Measurements from ENCODE around the gene MUCL3.
"Not testable (repeated sequence)": the region's sequence is repeated elsewhere in the genome, so short reads cannot be mapped to it uniquely, and the experiment has no call there.

The MUCL3 gene

DNA sequence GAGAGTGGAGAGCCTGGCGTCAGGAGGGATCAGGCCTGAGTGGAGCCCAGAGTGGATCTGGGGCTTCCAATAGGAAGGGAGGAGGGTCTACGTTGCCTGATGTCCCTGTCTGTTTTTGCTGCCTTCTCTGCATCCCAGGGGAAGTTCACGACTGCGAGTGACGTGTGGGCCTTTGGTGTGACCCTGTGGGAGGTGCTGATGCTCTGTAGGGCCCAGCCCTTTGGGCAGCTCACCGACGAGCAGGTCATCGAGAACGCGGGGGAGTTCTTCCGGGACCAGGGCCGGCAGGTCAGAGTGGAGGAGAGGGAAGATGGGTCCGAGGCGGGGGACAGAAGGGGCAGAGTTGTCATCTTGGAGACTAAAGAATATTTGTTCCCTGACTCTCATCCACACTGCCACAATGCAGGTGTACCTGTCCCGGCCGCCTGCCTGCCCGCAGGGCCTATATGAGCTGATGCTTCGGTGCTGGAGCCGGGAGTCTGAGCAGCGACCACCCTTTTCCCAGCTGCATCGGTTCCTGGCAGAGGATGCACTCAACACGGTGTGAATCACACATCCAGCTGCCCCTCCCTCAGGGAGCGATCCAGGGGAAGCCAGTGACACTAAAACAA is 41.9 kb upstream of the MUCL3 start:
- H3K4me1 ChIP-seq (ENCODE audit: control insufficient read depth in 1 of 2, insufficient read depth in 2 of 2, low read length in 2 of 2): no peaks in the 10 kb centered on the region
- no peaks in the 10 kb centered on the region for H3K27me3 ChIP-seq (ENCODE audit: low read depth, low read length)
- no peak overlapping the region for H3K27ac ChIP-seq (ENCODE audit: low read length)
- no peaks in the 10 kb centered on the region for H3K9me3 ChIP-seq (ENCODE audit: control insufficient read depth in 1 of 2, low read length in 2 of 2)
- peaks cover 31 to 62% of the 10 kb centered on the region in 2 donors for H3K36me3 ChIP-seq (ENCODE audit: control insufficient read depth in 1 of 2, insufficient read depth in 2 of 2, low read length in 2 of 2)
- no peak overlapping the region for H3K4me3 ChIP-seq (ENCODE audit: low read depth in 1 of 2, low read length in 2 of 2)

DNA sequence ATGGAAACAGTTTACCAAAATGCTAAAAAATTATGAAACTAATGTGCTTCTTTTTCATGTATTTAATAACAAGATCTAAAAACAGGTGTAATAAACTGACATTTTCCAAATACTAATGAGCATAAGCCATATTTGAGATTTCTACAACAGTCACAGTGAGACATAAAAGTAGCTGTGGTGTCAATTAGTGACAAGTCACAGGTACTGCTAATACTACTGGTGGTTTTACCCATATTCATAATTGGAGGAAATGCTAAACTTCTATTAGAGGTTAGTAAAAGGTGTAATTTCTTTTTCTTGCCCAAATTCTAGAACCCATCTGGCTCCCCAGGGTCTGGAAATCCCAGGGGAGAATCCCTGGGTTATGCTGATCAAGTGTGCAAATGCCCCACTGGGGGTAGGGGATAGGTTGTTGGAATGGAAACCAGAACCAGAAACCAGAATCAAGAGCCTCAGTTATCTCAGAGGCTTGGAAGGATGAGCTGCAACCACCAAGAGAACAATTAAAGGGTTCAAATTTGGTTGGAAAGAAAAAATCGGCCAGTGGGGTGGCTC is 39.8 kb upstream of the MUCL3 start:
- H3K4me3 ChIP-seq (ENCODE audit: low read depth in 1 of 2, low read length in 2 of 2): no peak overlapping the region
- no peaks in the 10 kb centered on the region for H3K4me1 ChIP-seq (ENCODE audit: control insufficient read depth in 1 of 2, insufficient read depth in 2 of 2, low read length in 2 of 2)
- no peaks in the 10 kb centered on the region for H3K27me3 ChIP-seq (ENCODE audit: low read depth, low read length)
- no peak overlapping the region for H3K27ac ChIP-seq (ENCODE audit: low read length)
- peaks cover 20 to 43% of the 10 kb centered on the region in 2 donors for H3K36me3 ChIP-seq (ENCODE audit: control insufficient read depth in 1 of 2, insufficient read depth in 2 of 2, low read length in 2 of 2)
- no peaks in the 10 kb centered on the region for H3K9me3 ChIP-seq (ENCODE audit: control insufficient read depth in 1 of 2, low read length in 2 of 2)

GRCh38 chr6:30901436-30901835 is 39.3 kb upstream of the MUCL3 start:
- no peaks in the 10 kb centered on the region for H3K4me1 ChIP-seq (ENCODE audit: control insufficient read depth in 1 of 2, insufficient read depth in 2 of 2, low read length in 2 of 2)

DNA sequence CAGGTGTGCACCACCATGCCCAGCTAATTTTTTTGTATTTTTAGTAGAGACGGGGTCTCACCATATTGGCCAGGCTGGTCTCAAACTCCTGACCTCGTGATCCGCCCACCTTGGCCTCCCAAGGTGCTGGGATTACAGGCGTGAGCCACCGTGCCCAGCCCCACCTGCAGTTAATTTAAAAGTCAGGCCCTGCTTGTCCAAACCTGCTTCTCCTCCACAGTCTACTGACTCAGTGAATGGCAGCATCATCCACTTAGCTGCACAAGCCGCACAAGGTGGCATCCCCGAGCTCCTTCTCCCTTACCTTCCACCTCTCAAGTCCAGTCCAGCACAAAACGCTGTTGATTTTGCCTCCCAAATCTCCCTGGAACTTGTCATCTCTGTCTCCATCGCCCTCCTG is 38.6 kb upstream of the MUCL3 start:
- H3K4me3 ChIP-seq (ENCODE audit: low read depth in 1 of 2, low read length in 2 of 2); H3K27ac ChIP-seq (ENCODE audit: low read length); H3K9me3 ChIP-seq (ENCODE audit: control insufficient read depth in 1 of 2, low read length in 2 of 2); H3K4me1 ChIP-seq (ENCODE audit: control insufficient read depth in 1 of 2, insufficient read depth in 2 of 2, low read length in 2 of 2); H3K27me3 ChIP-seq (ENCODE audit: low read depth, low read length): not testable (repeated sequence)
- peaks cover 17 to 32% of the 10 kb centered on the region in 2 donors for H3K36me3 ChIP-seq (ENCODE audit: control insufficient read depth in 1 of 2, insufficient read depth in 2 of 2, low read length in 2 of 2)

More at GRCh38 chr6:30901436-30901835, 39.3 kb upstream of the MUCL3 start:
- Histone ChIP-seq H3K27ac (ENCODE audit: low read length) (no peak overlapping the region), H3K36me3 (ENCODE audit: control insufficient read depth in 1 of 2, insufficient read depth in 2 of 2, low read length in 2 of 2) (peaks cover 20 to 38% of the 10 kb centered on the region in 2 donors), H3K27me3 (ENCODE audit: low read depth, low read length) (no peaks in the 10 kb centered on the region), H3K9me3 (ENCODE audit: control insufficient read depth in 1 of 2, low read length in 2 of 2) (no peaks in the 10 kb centered on the region), H3K4me3 (ENCODE audit: low read depth in 1 of 2, low read length in 2 of 2) (no peak overlapping the region)

GRCh38 chr6:30902709-30903108 is 38.1 kb upstream of the MUCL3 start:
- no peaks in the 10 kb centered on the region for H3K27me3 ChIP-seq (ENCODE audit: low read depth, low read length)
- no peak overlapping the region for H3K27ac ChIP-seq (ENCODE audit: low read length)
- H3K4me3 ChIP-seq (ENCODE audit: low read depth in 1 of 2, low read length in 2 of 2): no peak overlapping the region
- H3K36me3 ChIP-seq (ENCODE audit: control insufficient read depth in 1 of 2, insufficient read depth in 2 of 2, low read length in 2 of 2): peaks cover 16 to 27% of the 10 kb centered on the region in 2 donors
- H3K4me1 ChIP-seq (ENCODE audit: control insufficient read depth in 1 of 2, insufficient read depth in 2 of 2, low read length in 2 of 2): no peaks in the 10 kb centered on the region
- no peaks in the 10 kb centered on the region for H3K9me3 ChIP-seq (ENCODE audit: control insufficient read depth in 1 of 2, low read length in 2 of 2)

- Histone ChIP-seq H3K27ac (ENCODE audit: low read length) (no peak overlapping the region), H3K9me3 (ENCODE audit: control insufficient read depth in 1 of 2, low read length in 2 of 2) (no peaks in the 10 kb centered on the region), H3K27me3 (ENCODE audit: low read depth, low read length) (no peaks in the 10 kb centered on the region), H3K36me3 (ENCODE audit: control insufficient read depth in 1 of 2, insufficient read depth in 2 of 2, low read length in 2 of 2) (peaks cover 13 to 22% of the 10 kb centered on the region in 2 donors), H3K4me3 (ENCODE audit: low read depth in 1 of 2, low read length in 2 of 2) (no peak overlapping the region), H3K4me1 (ENCODE audit: control insufficient read depth in 1 of 2, insufficient read depth in 2 of 2, low read length in 2 of 2) (no peaks in the 10 kb centered on the region)
Observed at GRCh38 chr6:30903236-30903635, 37.5 kb upstream of the MUCL3 start.

DNA sequence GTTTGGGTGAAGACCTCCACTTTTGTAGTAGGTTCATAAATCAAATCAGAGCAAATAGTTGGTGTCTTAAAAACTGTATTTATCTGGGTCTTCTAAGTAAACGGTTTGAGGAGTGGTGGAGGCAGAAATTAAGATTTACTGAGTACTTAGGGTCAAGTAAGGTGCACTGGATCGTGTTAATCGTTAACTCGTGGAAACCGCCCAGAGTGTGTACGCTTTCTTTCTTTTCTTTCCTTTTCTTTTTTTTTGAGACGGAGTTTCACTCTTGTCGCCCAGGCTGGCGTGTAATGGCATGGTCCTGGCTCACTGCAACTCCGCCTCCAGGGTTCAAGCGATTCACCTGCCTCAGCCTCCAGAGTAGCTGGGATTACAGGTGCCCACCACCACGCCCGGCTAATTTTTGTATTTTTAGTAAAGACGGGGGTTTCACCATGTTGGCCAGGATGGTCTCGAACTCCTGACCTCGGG is 33.4 kb upstream of the MUCL3 start:
- peaks cover 7 to 11% of the 10 kb centered on the region in 2 donors for H3K4me1 ChIP-seq (ENCODE audit: control insufficient read depth in 1 of 2, insufficient read depth in 2 of 2, low read length in 2 of 2)
- H3K27ac ChIP-seq (ENCODE audit: low read length): not testable (repeated sequence)

DNA sequence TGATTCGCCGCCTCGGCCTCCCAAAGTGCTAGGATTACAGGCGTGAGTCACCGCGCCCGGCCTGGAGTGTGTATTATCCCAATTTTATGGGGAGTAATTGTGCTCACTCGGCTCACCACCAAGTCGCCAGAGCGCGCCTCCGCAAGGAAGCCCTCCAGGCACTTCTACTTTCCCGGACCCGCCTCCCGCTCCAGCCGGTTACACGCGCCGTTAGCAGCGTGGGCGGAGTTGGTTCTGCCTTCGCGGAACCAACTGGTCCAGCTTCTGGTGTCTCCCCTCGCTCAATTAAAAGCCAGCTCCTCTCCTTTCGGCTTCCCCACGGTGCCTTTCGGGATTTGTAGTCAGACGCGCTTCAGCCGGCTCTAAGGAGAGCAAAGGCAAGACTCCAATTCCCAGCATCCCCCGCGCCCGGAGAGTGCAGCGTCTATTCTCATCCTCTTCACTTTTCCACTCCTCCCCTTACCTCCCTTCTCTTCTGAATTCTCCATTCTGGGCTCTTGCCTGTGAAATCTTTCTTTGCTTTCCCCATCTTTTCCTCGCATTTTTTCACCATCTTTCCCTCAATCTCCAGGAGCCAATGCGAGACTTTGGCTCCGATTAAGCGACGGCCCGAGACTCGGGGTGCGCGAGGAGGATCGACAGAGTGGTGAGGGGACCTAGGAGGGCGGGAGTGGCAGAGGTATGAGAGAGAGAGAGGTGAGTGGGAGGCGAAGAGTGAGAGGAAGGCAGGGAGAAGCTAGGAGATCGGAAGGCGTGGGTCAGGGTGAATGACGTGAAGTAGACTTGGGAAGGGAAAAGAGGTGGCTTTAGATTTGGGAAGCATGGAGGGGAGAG is 32.8 kb upstream of the MUCL3 start, which contains the start of gene GTF2H4:
Gene GTF2H4 (plus strand): TSS at position 450 of the 834 bp plus-strand sequence.
- peak within 1 kb of the TSS; percentile 99 to 100 for H3K4me3 ChIP-seq (ENCODE audit: low read depth in 1 of 2, low read length in 2 of 2)
- H3K4me1 ChIP-seq (ENCODE audit: control insufficient read depth in 1 of 2, insufficient read depth in 2 of 2, low read length in 2 of 2): peaks cover 7 to 11% of the 10 kb centered on the region in 2 donors
- H3K27me3 ChIP-seq (ENCODE audit: low read depth, low read length): no peaks in the 10 kb centered on the region
- H3K27ac ChIP-seq (ENCODE audit: low read length): peak within 1 kb of the TSS; percentile 89
- H3K36me3 ChIP-seq (ENCODE audit: control insufficient read depth in 1 of 2, insufficient read depth in 2 of 2, low read length in 2 of 2): peaks cover 21 to 28% of the 10 kb centered on the region in 2 donors
- H3K9me3 ChIP-seq (ENCODE audit: control insufficient read depth in 1 of 2, low read length in 2 of 2): no peaks in the 10 kb centered on the region

More for the DNA sequence above, 33.4 kb upstream of the MUCL3 start:
- Histone ChIP-seq H3K4me3 (ENCODE audit: low read depth in 1 of 2, low read length in 2 of 2) (peak overlapping the region; percentile 99 to 100), H3K36me3 (ENCODE audit: control insufficient read depth in 1 of 2, insufficient read depth in 2 of 2, low read length in 2 of 2) (peaks cover 21 to 26% of the 10 kb centered on the region in 2 donors)
- H3K27me3 ChIP-seq (ENCODE audit: low read depth, low read length); H3K9me3 ChIP-seq (ENCODE audit: control insufficient read depth in 1 of 2, low read length in 2 of 2): not testable (repeated sequence)

GRCh38 chr6:30908700-30909099 is 32.1 kb upstream of the MUCL3 start:
- no peaks in the 10 kb centered on the region for H3K9me3 ChIP-seq (ENCODE audit: control insufficient read depth in 1 of 2, low read length in 2 of 2)
- H3K4me1 ChIP-seq (ENCODE audit: control insufficient read depth in 1 of 2, insufficient read depth in 2 of 2, low read length in 2 of 2): peaks cover 9 to 11% of the 10 kb centered on the region in 2 donors
- H3K4me3 ChIP-seq (ENCODE audit: low read depth in 1 of 2, low read length in 2 of 2): peak overlapping the region; percentile 99 to 100
- H3K27me3 ChIP-seq (ENCODE audit: low read depth, low read length): no peaks in the 10 kb centered on the region
- H3K27ac ChIP-seq (ENCODE audit: low read length): peak overlapping the region; percentile 89
- peaks cover 21 to 28% of the 10 kb centered on the region in 2 donors for H3K36me3 ChIP-seq (ENCODE audit: control insufficient read depth in 1 of 2, insufficient read depth in 2 of 2, low read length in 2 of 2)

DNA sequence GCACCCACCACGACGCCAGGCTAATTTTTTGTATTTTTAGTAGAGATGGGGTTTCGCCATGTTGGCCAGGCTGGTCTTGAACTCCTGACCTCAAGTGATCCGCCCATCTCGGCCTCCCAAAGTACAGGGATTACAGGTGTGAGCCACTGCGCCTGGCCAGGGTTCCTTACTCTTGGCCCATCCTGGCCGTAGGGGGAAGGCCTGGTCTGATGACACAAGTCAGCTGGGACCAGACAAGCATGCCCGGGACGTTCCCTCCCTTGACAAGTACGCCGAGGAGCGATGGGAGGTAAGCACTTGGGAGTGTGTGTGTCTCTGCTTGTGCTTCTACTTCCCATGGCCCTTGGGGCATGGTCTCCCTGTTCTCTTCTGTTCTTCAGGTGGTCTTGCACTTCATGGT is 30.3 kb upstream of the MUCL3 start:
- not testable (repeated sequence) for H3K4me3 ChIP-seq (ENCODE audit: low read depth in 1 of 2, low read length in 2 of 2); H3K9me3 ChIP-seq (ENCODE audit: control insufficient read depth in 1 of 2, low read length in 2 of 2); H3K27me3 ChIP-seq (ENCODE audit: low read depth, low read length); H3K27ac ChIP-seq (ENCODE audit: low read length)
- Histone ChIP-seq H3K36me3 (ENCODE audit: control insufficient read depth in 1 of 2, insufficient read depth in 2 of 2, low read length in 2 of 2) (peaks cover 21 to 28% of the 10 kb centered on the region in 2 donors), H3K4me1 (ENCODE audit: control insufficient read depth in 1 of 2, insufficient read depth in 2 of 2, low read length in 2 of 2) (peaks cover 18 to 24% of the 10 kb centered on the region in 2 donors)
